PC-3 (cell line): ENCODE measurements around the gene RNU1-4. TPM values are rescaled to one million over a fixed set of nuclear protein-coding genes. Genes with fewer than 3 reads are reported as not detected.
"Not testable (repeated sequence)": the region's sequence is repeated elsewhere in the genome, so short reads cannot be mapped to it uniquely, and the experiment has no call there.

Source experiments
- ATAC-seq: fragments of 200-7000 bp; cut with Tn5 transposase; 2 replicates; pipeline ENCODE4 v1.9.1; 2020; ENCODE audit warnings: mild to moderate bottlenecking, moderate library complexity
- BruUV-seq: library from RNA; stranded (reverse); fragments of 400-500 nt; replicated peaks from 2 replicates; lab custom pipeline; 2021; lab: Mats Ljungman, UMichigan
- CTCF ChIA-PET: fragments of 300-600 bp; sonication (Branson Sonifier 250); formaldehyde crosslinking; loops from one replicate; lab custom pipeline; 2022; ENCODE audit warnings: antibody characterized with exemption; lab: Charles Lee
- POLR2A ChIA-PET: fragments of 300-600 bp; sonication (Branson Sonifier 250); formaldehyde crosslinking; loops from one replicate; lab custom pipeline; 2022; ENCODE audit warnings: antibody characterized with exemption; ENCODE audit not compliant: unreplicated experiment; lab: Charles Lee
- DNase-seq: peaks from one replicate; pipeline ENCODE4 v3.0.0-alpha.2; 2015
- H2AFZ ChIP-seq: fragments of 300-600 bp; sonication (generic); 2 replicates; pipeline ENCODE4 v1.6.0; 2016; ENCODE audit warnings: antibody characterized with exemption, low read length
- H3F3A ChIP-seq: fragments of 300-600 bp; sonication (generic); one replicate; pipeline ENCODE4 v1.6.0; 2017; ENCODE audit warnings: antibody characterized with exemption, low read length, control low read depth, mild to moderate bottlenecking; ENCODE audit not compliant: unreplicated experiment
- H3K27ac ChIP-seq: fragments of 300-600 bp; sonication (generic); 2 replicates; pipeline ENCODE4 v1.5.1; 2016; ENCODE audit warnings: mild to moderate bottlenecking, low read length
- H3K27me3 ChIP-seq: fragments of 300-600 bp; sonication (generic); 2 replicates; pipeline ENCODE4 v1.6.1; 2016; ENCODE audit warnings: low read length, mixed read lengths
- H3K36me3 ChIP-seq: fragments of 300-600 bp; sonication (generic); 2 replicates; pipeline ENCODE4 v1.6.1; 2016; ENCODE audit warnings: low read depth, mixed run types, low read length, mixed read lengths
- H3K4me1 ChIP-seq: fragments of 300-600 bp; sonication (generic); 2 replicates; pipeline ENCODE4 v1.5.1; 2016; ENCODE audit warnings: low read length; ENCODE audit not compliant: insufficient read depth
- H3K4me2 ChIP-seq: fragments of 300-600 bp; sonication (generic); 2 replicates; pipeline ENCODE4 v1.6.0; 2016; ENCODE audit warnings: low read length
- H3K4me3 ChIP-seq: fragments of 300-600 bp; sonication (generic); 2 replicates; pipeline ENCODE4 v1.5.1; 2016; ENCODE audit warnings: mild to moderate bottlenecking, low read length, mixed read lengths
- H3K79me2 ChIP-seq: fragments of 300-600 bp; sonication (generic); 2 replicates; pipeline ENCODE4 v1.6.1; 2017; ENCODE audit warnings: low read length, mixed read lengths
- H3K9ac ChIP-seq: fragments of 300-600 bp; sonication (generic); 2 replicates; pipeline ENCODE4 v1.6.0; 2016; ENCODE audit warnings: mild to moderate bottlenecking, low read length
- H3K9me2 ChIP-seq: fragments of 300-600 bp; sonication (generic); replicated peaks from 2 replicates; pipeline ENCODE4 v1.6.1; 2016; ENCODE audit warnings: mixed run types, low read length, mixed read lengths
- H3K9me3 ChIP-seq: fragments of 300-600 bp; sonication (generic); 2 replicates; pipeline ENCODE4 v1.6.1; 2016; ENCODE audit warnings: low read length, mixed read lengths
- H4K20me1 ChIP-seq: fragments of 300-600 bp; sonication (generic); 2 replicates; pipeline ENCODE4 v1.6.1; 2016; ENCODE audit warnings: low read length, mixed read lengths
- intact Hi-C: fragments of 100-400 bp; cut with micrococcal nuclease; formaldehyde crosslinking; loops from 2 replicates; pipeline ENCODE4 v1.9.0; 2023
- total RNA-seq: library from RNA; depleted of rRNA; stranded (reverse); fragments of >200 nt; gene quantifications from 2 replicates; pipeline ENCODE4 v1.2.3, GENCODE V29; 2014; rRNA removed

RNU1-4 gene
- total RNA-seq, 1 experiment from 2014 or later = under 0.01 TPM

DNA sequence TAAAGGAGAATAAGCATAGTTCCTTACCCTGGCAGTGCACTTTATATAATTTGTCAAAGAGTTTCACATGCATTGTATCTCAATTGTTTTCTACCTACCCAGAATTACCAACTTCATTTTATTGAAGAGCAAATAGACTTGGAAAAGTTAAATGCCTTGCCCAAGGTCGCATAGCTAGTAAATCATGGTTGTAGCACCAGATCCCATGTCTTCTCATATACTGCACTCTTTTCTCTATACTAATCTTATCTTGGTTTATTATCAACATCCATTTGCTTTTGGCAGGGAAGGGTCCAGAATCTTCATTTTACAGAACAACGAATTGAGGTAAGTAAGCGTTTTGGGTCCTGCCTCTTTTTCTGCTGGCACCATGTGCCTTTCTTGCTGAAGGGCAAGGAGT is 46.9 kb downstream of the RNU1-4 start:
- H3F3A ChIP-seq, H2AFZ ChIP-seq, H3K9me2 ChIP-seq, H3K4me2 ChIP-seq, intact Hi-C loops, H4K20me1 ChIP-seq, BruUV-seq, H3K9ac ChIP-seq, H3K27me3 ChIP-seq, H3K4me1 ChIP-seq, H3K27ac ChIP-seq, H3K79me2 ChIP-seq, H3K36me3 ChIP-seq, H3K4me3 ChIP-seq, H3K9me3 ChIP-seq, CTCF ChIA-PET, ATAC-seq, POLR2A ChIA-PET, DNase-seq: not testable (repeated sequence)

- POLR2A ChIA-PET = not testable (repeated sequence)
Observed at GRCh38 chr1:16787711-16788110, 47.4 kb downstream of the RNU1-4 start.

More at GRCh38 chr1:16787711-16788110, 47.4 kb downstream of the RNU1-4 start:
- H3K79me2 ChIP-seq, H2AFZ ChIP-seq, H3K9me2 ChIP-seq, DNase-seq, CTCF ChIA-PET, H3K27ac ChIP-seq, H3K4me2 ChIP-seq, BruUV-seq, H3K27me3 ChIP-seq, H3K36me3 ChIP-seq, H3K4me1 ChIP-seq, H3F3A ChIP-seq, H3K4me3 ChIP-seq, H3K9me3 ChIP-seq, H3K9ac ChIP-seq, H4K20me1 ChIP-seq, intact Hi-C loops: not testable (repeated sequence)
- peak; percentile 70 for ATAC-seq

Other genes starting within 250 kb of the RNU1-4 start
- gene RNU1-1, start 226.2 kb upstream of the RNU1-4 start, total RNA-seq = under 0.01 TPM in 2 replicates
- 57.2 and 76.7 TPM in 2 replicates for gene NBPF1, start 127.0 kb upstream of the RNU1-4 start, total RNA-seq
- gene RNU1-3, start 73.6 kb upstream of the RNU1-4 start, total RNA-seq = under 0.01 TPM in 2 replicates
- gene RNU1-2, start 155.5 kb downstream of the RNU1-4 start, total RNA-seq = under 0.01 TPM in 2 replicates
- 24.6 and 51.6 TPM in 2 replicates for gene CROCC, start 181.4 kb downstream of the RNU1-4 start, total RNA-seq
- 1.8 and 3.1 TPM in 2 replicates for gene MFAP2, start 240.1 kb downstream of the RNU1-4 start, total RNA-seq